Osteoblast (primary cell): ENCODE data around the gene RABGAP1. TPM values are rescaled to one million over a fixed set of nuclear protein-coding genes. Genes with fewer than 3 reads are reported as not detected.

Experiments
- DNase-seq: peaks from one replicate; pipeline ENCODE4 v3.0.0; 2011; ENCODE audit warnings: low spot score, mixed read lengths; ENCODE audit not compliant: insufficient read length; ENCODE audit errors: missing footprints
- H2AFZ ChIP-seq: 2 replicates; pipeline ENCODE4 v1.6.0; 2011; ENCODE audit warnings: mild to moderate bottlenecking, low read length
- H3K27ac ChIP-seq: 2 replicates; pipeline ENCODE4 v1.5.1; 2011; ENCODE audit warnings: mild to moderate bottlenecking, low read depth, low read length, moderate library complexity
- H3K27me3 ChIP-seq: 2 replicates; pipeline ENCODE4 v1.6.0; 2012; ENCODE audit warnings: mild to moderate bottlenecking, control low read depth, inconsistent platforms, low read length, moderate library complexity; ENCODE audit not compliant: insufficient read depth
- H3K36me3 ChIP-seq: 2 replicates; pipeline ENCODE4 v1.5.1; 2011; ENCODE audit warnings: mild to moderate bottlenecking, low read length, control low read depth, moderate library complexity; ENCODE audit not compliant: insufficient read depth
- H3K4me1 ChIP-seq: 2 replicates; pipeline ENCODE4 v1.5.1; 2011; ENCODE audit warnings: mild to moderate bottlenecking, low read length, control low read depth, moderate library complexity; ENCODE audit not compliant: insufficient read depth
- H3K4me2 ChIP-seq: 2 replicates; pipeline ENCODE4 v1.6.0; 2011; ENCODE audit warnings: mild to moderate bottlenecking, low read length; ENCODE audit not compliant: insufficient read depth
- H3K4me3 ChIP-seq: fragments of 200-600 bp; sonication (generic); 3 replicates; pipeline ENCODE4 v1.5.1; 2012; ENCODE audit warnings: mild to moderate bottlenecking, low read length, inconsistent platforms; ENCODE audit not compliant: insufficient read depth
- H3K79me2 ChIP-seq: 2 replicates; pipeline ENCODE4 v1.6.0; 2012; ENCODE audit warnings: mild to moderate bottlenecking, low read length, control low read depth, inconsistent platforms; ENCODE audit not compliant: insufficient read depth
- H3K9me3 ChIP-seq: 2 replicates; pipeline ENCODE4 v1.5.1; 2011; ENCODE audit warnings: low read depth, low read length, control low read depth
- H4K20me1 ChIP-seq: 2 replicates; pipeline ENCODE4 v1.6.0; 2012; ENCODE audit warnings: mild to moderate bottlenecking, low read length, control low read depth; ENCODE audit not compliant: insufficient read depth
- total RNA-seq: library from RNA; depleted of rRNA; stranded (reverse); fragments of >200 nt; gene quantifications from 2 replicates; pipeline ENCODE4 v1.2.3, GENCODE V29; 2012
- TF ChIP-seq, protein P1 (sequence below): IDR thresholded peaks from 2 replicates; pipeline ENCODE4 v1.5.1; 2011; ENCODE audit warnings: mild to moderate bottlenecking, low read depth, low read length, moderate library complexity; ENCODE audit errors: extremely low read depth

Gene RABGAP1
- total RNA-seq, 1 donor, result 49.2 TPM

DNA sequence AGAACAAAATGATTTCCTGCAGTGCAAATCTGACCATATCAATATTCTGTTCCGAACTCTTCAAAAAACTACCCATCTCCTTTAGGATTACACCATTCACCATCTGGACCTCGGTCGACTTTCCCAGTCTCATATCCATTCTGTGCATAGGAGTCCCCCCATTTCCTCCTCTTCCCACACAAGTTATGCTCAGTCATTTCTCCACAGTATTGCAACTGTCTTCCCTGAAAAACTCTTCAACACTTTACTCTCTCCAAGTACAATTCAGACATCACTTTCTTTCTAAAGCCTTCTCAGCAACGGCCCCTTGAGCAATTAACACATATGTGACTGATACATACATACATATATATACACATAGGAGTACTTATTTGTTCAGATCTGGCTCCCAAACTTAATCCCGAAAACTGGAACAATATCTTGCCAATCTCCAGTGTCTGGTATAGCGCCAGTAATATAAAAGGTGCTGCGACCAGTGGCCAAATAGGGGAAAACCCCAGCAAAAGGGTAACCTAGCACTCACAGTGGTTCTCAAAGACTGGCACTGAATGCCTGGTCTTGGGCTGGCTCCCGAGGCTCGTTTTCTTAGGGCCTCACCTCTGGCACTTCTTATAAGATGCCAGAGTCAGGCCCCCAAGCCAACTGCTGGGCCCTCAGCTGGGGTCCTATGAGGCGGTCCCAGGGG is 10.1 kb upstream of the RABGAP1 start:
- peak; percentile 29 for DNase-seq
- Histone ChIP-seq H3K79me2 (peaks cover 72% of the 10 kb centered on the region), H3K27me3 (no peaks in the 10 kb centered on the region), H3K9me3 (no peaks in the 10 kb centered on the region), H3K27ac (peak overlapping the region; percentile 79), H3K4me3 (peak overlapping the region; percentile 97), H2AFZ (peak overlapping the region; percentile 96), H3K4me1 (peaks cover 11% of the 10 kb centered on the region), H3K36me3 (no peaks in the 10 kb centered on the region), H4K20me1 (no peaks in the 10 kb centered on the region), H3K4me2 (peak overlapping the region; percentile 94)
- TF ChIP-seq, protein P1, sequence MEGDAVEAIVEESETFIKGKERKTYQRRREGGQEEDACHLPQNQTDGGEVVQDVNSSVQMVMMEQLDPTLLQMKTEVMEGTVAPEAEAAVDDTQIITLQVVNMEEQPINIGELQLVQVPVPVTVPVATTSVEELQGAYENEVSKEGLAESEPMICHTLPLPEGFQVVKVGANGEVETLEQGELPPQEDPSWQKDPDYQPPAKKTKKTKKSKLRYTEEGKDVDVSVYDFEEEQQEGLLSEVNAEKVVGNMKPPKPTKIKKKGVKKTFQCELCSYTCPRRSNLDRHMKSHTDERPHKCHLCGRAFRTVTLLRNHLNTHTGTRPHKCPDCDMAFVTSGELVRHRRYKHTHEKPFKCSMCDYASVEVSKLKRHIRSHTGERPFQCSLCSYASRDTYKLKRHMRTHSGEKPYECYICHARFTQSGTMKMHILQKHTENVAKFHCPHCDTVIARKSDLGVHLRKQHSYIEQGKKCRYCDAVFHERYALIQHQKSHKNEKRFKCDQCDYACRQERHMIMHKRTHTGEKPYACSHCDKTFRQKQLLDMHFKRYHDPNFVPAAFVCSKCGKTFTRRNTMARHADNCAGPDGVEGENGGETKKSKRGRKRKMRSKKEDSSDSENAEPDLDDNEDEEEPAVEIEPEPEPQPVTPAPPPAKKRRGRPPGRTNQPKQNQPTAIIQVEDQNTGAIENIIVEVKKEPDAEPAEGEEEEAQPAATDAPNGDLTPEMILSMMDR, result no peak

DNA sequence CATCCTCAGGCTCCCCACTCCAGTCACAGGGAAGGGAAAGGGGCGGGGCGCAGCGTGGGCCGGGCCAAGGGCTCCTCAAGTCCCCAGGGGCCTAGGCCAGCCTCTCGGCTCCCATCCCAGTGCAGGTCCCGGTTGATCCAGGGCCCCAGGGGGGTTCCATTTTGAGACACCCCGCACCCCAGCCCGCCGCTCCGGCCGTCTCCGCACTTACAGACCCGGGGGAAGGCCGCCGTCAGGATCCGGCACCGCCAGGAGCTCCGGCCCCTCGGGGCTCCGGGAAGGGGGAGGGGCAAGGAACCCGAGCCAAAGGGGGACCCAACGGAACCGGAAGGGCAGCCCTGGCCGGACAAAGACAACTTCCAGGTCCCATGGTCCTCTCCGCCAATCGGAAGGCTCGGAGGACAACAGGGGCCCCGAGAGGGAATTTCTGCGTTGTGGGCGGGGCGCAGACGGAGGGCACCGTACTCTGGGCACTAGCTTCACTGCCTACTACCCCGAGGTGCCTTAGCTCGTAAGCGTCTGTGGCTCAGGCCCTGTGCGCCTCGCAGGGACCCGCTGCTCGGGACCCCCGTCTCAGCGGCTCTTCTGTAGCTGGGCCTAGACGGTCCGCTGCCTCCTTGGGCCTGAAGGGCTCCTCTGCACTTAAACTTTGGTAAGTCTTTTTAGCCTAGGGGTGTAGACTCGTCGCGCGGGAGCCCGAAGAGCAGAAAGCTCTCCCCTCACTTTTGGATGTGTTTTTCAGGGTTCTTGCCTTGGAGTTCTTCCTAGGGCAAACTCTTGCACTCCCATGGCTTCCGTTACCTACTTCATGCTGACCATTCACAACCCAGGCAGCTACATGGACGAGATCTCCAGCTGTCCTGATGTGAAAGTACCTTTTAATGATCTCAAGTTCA is 9.3 kb upstream of the RABGAP1 start, which contains the start of gene ZBTB26:
Gene ZBTB26 (minus strand): TSS at position 287 of the 896 bp plus-strand sequence. CDS start 11,578 bp downstream, outside the sequence.
- DNase-seq, result peak; percentile 97
- H3K4me2 ChIP-seq, result peak within 1 kb of the TSS; percentile 94
- H3K4me3 ChIP-seq, result peak within 1 kb of the TSS; percentile 97
- H3K79me2 ChIP-seq, result peaks cover 80% of the 10 kb centered on the region
- TF ChIP-seq, protein P1, result no peak
- H4K20me1 ChIP-seq, result no peaks in the 10 kb centered on the region
- peaks cover 11% of the 10 kb centered on the region for H3K4me1 ChIP-seq
- H3K9me3 ChIP-seq, result no peaks in the 10 kb centered on the region
- H3K27me3 ChIP-seq, result no peaks in the 10 kb centered on the region
- H3K36me3 ChIP-seq, result peaks cover 4% of the 10 kb centered on the region
- peak within 1 kb of the TSS; percentile 79 for H3K27ac ChIP-seq
- H2AFZ ChIP-seq, result peak within 1 kb of the TSS; percentile 96

DNA sequence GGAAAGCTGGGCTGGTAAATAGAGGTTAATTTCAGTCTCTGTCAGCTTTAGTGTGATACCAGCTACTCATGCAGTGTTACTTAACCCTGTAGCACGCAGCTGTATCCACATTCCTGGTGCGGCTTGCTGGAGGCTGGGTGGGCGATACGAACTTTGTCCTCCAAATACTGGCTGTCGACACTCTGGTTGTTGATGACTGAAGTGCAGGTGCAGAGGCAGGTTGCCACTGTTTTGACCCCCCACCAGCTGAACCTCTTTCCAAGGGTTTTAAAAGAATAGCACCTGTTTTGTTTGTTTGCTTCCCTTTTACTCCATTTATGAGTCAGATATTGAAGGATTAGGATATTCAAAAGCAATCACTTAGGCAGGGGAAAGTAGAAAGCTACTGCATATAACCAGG is 4.4 kb upstream of the RABGAP1 start:
- TF ChIP-seq, protein P1, result no peak
- no peak overlapping the region for H3K4me2 ChIP-seq

DNA sequence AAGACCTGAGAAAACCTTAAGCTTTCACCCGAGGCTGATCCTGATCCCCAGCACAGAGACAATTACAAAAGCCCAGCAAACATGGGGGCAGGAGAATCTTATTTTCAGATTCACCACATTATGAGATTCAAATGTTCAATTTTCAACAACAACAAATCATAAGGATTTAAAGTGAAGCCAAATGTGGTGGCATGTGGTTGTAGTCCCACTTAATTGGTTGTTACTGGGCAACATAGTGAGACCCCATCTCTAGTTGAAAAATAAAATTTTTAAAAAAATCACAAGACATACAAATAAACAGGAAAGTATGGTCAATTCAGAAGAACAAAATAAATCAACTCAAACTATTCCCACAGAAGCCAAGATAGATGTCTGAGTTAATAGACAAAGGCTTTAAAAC is 3.9 kb upstream of the RABGAP1 start:
- Histone ChIP-seq H3K4me2 (no peak overlapping the region), H3K36me3 (peaks cover 12% of the 10 kb centered on the region), H3K4me3 (no peak overlapping the region), H2AFZ (no peak overlapping the region), H3K9me3 (no peaks in the 10 kb centered on the region), H4K20me1 (peaks cover 8% of the 10 kb centered on the region), H3K4me1 (peaks cover 12% of the 10 kb centered on the region), H3K27me3 (no peaks in the 10 kb centered on the region), H3K27ac (no peak overlapping the region), H3K79me2 (peaks cover 57% of the 10 kb centered on the region)
- TF ChIP-seq, protein P1, result no peak
- no peak for DNase-seq

More for the DNA sequence above, 4.4 kb upstream of the RABGAP1 start:
- Histone ChIP-seq H4K20me1 (peaks cover 3% of the 10 kb centered on the region), H2AFZ (no peak overlapping the region), H3K9me3 (no peaks in the 10 kb centered on the region), H3K36me3 (peaks cover 12% of the 10 kb centered on the region), H3K27ac (no peak overlapping the region), H3K4me3 (no peak overlapping the region), H3K4me1 (peaks cover 8% of the 10 kb centered on the region), H3K27me3 (no peaks in the 10 kb centered on the region), H3K79me2 (peaks cover 57% of the 10 kb centered on the region)
- no peak for DNase-seq
